ENCODE results near the gene PTGIS. TPM values are rescaled to one million over a fixed set of nuclear protein-coding genes. Genes with fewer than 3 reads are reported as not detected.

PTGIS gene
- polyA plus RNA-seq, 3 donors: not detected

GRCh38 chr20:49478266-49478665, 89.7 kb downstream of the PTGIS start:
- intact Hi-C loops (cut with micrococcal nuclease): no loop called here
- no peak overlapping the region for H3K27ac ChIP-seq (ENCODE audit: low read depth in 1 of 2, low read length in 2 of 2)
- H3K4me2 ChIP-seq (replicated peaks; ENCODE audit: extremely low read depth, low read length, poor library complexity, severe bottlenecking): no peak overlapping the region
- H3K36me3 ChIP-seq (replicated peaks in 1 of 2; ENCODE audit: control insufficient read depth in 1 of 2, insufficient read depth in 2 of 2, low read length in 2 of 2): no peaks in the 10 kb centered on the region
- 74% methylated on average over 6 of the region's 7 CpGs for WGBS (ENCODE audit: insufficient coverage)
- H3K4me3 Mint-ChIP-seq: no peak overlapping the region
- H4K20me1 ChIP-seq (ENCODE audit: insufficient read depth, low read length): no peaks in the 10 kb centered on the region
- H3K9me3 Mint-ChIP-seq: peaks cover 0 to 7% (median 3%) of the 10 kb centered on the region in 7 donors
- H3K36me3 Mint-ChIP-seq: peaks cover 0 to 3% of the 10 kb centered on the region in 2 donors
- no peak overlapping the region for H3K9ac ChIP-seq (ENCODE audit: insufficient read depth, low read length, poor library complexity, severe bottlenecking)
- H2AFZ ChIP-seq (ENCODE audit: insufficient read depth, low read depth, low read length, poor library complexity, severe bottlenecking): no peak overlapping the region
- no peaks in the 10 kb centered on the region for H3K4me1 ChIP-seq (ENCODE audit: control insufficient read depth in 1 of 2, insufficient read depth in 2 of 2, low read length in 2 of 2)
- peaks cover 7 to 31% of the 10 kb centered on the region in 2 donors for H3K27me3 ChIP-seq (ENCODE audit: control insufficient read depth in 2 of 2, insufficient read depth in 2 of 2, low read length in 2 of 2)
- H3K27me3 Mint-ChIP-seq (ENCODE audit: low read depth in 3 of 3): peaks cover 25 to 48% (median 35%) of the 10 kb centered on the region in 3 donors
- H3K9me3 ChIP-seq (replicated peaks in 1 of 2; ENCODE audit: control insufficient read depth in 1 of 2, insufficient read depth in 1 of 2, low read length in 2 of 2): no peaks in the 10 kb centered on the region
- DNase-seq: no peak
- H3K4me3 ChIP-seq (replicated peaks in 1 of 3; ENCODE audit: low read depth in 2 of 3, low read length in 3 of 3): no peak overlapping the region
- H3K27ac Mint-ChIP-seq: no peak overlapping the region
- TF ChIP-seq CTCF (IDR thresholded peaks at IDR 0.05): no peak
- H3K79me2 ChIP-seq (ENCODE audit: insufficient read depth, low read length): no peaks in the 10 kb centered on the region
- H3K4me1 Mint-ChIP-seq: no peaks in the 10 kb centered on the region

GRCh38 chr20:49477200-49477599, 90.7 kb downstream of the PTGIS start:
- H3K36me3 ChIP-seq (replicated peaks in 1 of 2; ENCODE audit: control insufficient read depth in 1 of 2, insufficient read depth in 2 of 2, low read length in 2 of 2): no peaks in the 10 kb centered on the region
- H3K4me3 ChIP-seq (replicated peaks in 1 of 3; ENCODE audit: low read depth in 2 of 3, low read length in 3 of 3): no peak overlapping the region
- DNase-seq: no peak
- no peak overlapping the region for H3K27ac ChIP-seq (ENCODE audit: low read depth in 1 of 2, low read length in 2 of 2)
- WGBS (ENCODE audit: insufficient coverage): 73% methylated on average over 2 of the region's 3 CpGs
- H3K9me3 ChIP-seq (replicated peaks in 1 of 2; ENCODE audit: control insufficient read depth in 1 of 2, insufficient read depth in 1 of 2, low read length in 2 of 2): no peaks in the 10 kb centered on the region
- no peak overlapping the region for H2AFZ ChIP-seq (ENCODE audit: insufficient read depth, low read depth, low read length, poor library complexity, severe bottlenecking)
- H3K9me3 Mint-ChIP-seq: peaks cover 0 to 3% (median 0%) of the 10 kb centered on the region in 7 donors
- H3K9ac ChIP-seq (ENCODE audit: insufficient read depth, low read length, poor library complexity, severe bottlenecking): no peak overlapping the region
- H3K4me1 ChIP-seq (ENCODE audit: control insufficient read depth in 1 of 2, insufficient read depth in 2 of 2, low read length in 2 of 2): no peaks in the 10 kb centered on the region
- H3K79me2 ChIP-seq (ENCODE audit: insufficient read depth, low read length): no peaks in the 10 kb centered on the region
- H3K36me3 Mint-ChIP-seq: no peaks in the 10 kb centered on the region
- H3K4me3 Mint-ChIP-seq: no peak overlapping the region
- H3K4me1 Mint-ChIP-seq: no peaks in the 10 kb centered on the region
- intact Hi-C loops (cut with micrococcal nuclease): no loop called here
- no peak overlapping the region for H3K4me2 ChIP-seq (replicated peaks; ENCODE audit: extremely low read depth, low read length, poor library complexity, severe bottlenecking)
- no peaks in the 10 kb centered on the region for H4K20me1 ChIP-seq (ENCODE audit: insufficient read depth, low read length)
- peaks cover 20 to 39% (median 30%) of the 10 kb centered on the region in 3 donors for H3K27me3 Mint-ChIP-seq (ENCODE audit: low read depth in 3 of 3)
- no peak overlapping the region for H3K27ac Mint-ChIP-seq
- peaks cover 4 to 21% of the 10 kb centered on the region in 2 donors for H3K27me3 ChIP-seq (ENCODE audit: control insufficient read depth in 2 of 2, insufficient read depth in 2 of 2, low read length in 2 of 2)
- no peak for TF ChIP-seq CTCF (IDR thresholded peaks at IDR 0.05)
